DOHH2 (cell line): ENCODE results near the gene DOCK1.

Experiments used
- H3F3A ChIP-seq: fragments of 200-600 bp; sonication (generic), shearing (Covaris generic); 2 replicates; pipeline ENCODE4 v1.6.0; 2016; ENCODE audit warnings: antibody characterized with exemption, mild to moderate bottlenecking; ENCODE audit not compliant: control insufficient read depth, insufficient read depth
- H3K27ac ChIP-seq: fragments of 200-600 bp; sonication (generic); 2 replicates; pipeline ENCODE4 v1.5.1; 2014; ENCODE audit warnings: low read depth, mild to moderate bottlenecking, low read length, moderate library complexity
- H3K27me3 ChIP-seq: fragments of 200-600 bp; sonication (generic); 2 replicates; pipeline ENCODE4 v1.6.1; 2014; ENCODE audit warnings: mild to moderate bottlenecking, low read length, mixed read lengths; ENCODE audit not compliant: control insufficient read depth
- H3K36me3 ChIP-seq: fragments of 200-600 bp; sonication (generic); 2 replicates; pipeline ENCODE4 v1.6.1; 2014; ENCODE audit warnings: mild to moderate bottlenecking, low read length, moderate library complexity, mixed read lengths; ENCODE audit not compliant: control insufficient read depth
- H3K4me1 ChIP-seq: fragments of 200-600 bp; sonication (generic); 2 replicates; pipeline ENCODE4 v1.6.1; 2014; ENCODE audit warnings: mild to moderate bottlenecking, low read length, mixed read lengths; ENCODE audit not compliant: control insufficient read depth
- H3K4me2 ChIP-seq: fragments of 200-600 bp; sonication (generic); 2 replicates; pipeline ENCODE4 v1.6.0; 2014; ENCODE audit warnings: mild to moderate bottlenecking, low read length, moderate library complexity
- H3K4me3 ChIP-seq: fragments of 200-600 bp; sonication (generic); 2 replicates; pipeline ENCODE4 v1.5.1; 2014; ENCODE audit warnings: mild to moderate bottlenecking, low read length, mixed read lengths
- H3K79me2 ChIP-seq: fragments of 200-600 bp; sonication (generic); 2 replicates; pipeline ENCODE4 v1.6.1; 2014; ENCODE audit warnings: mild to moderate bottlenecking, low read length, mixed read lengths; ENCODE audit not compliant: control insufficient read depth
- H3K9me2 ChIP-seq: fragments of 200-600 bp; sonication (generic); replicated peaks from 2 replicates; pipeline ENCODE4 v1.6.1; 2014; ENCODE audit warnings: mild to moderate bottlenecking, low read length, mixed read lengths; ENCODE audit not compliant: control insufficient read depth
- H3K9me3 ChIP-seq: fragments of 200-600 bp; sonication (generic); 2 replicates; pipeline ENCODE4 v1.6.1; 2014; ENCODE audit warnings: antibody characterized with exemption, low read length, mixed read lengths; ENCODE audit not compliant: control insufficient read depth, insufficient read depth
- H4K20me1 ChIP-seq: fragments of 200-600 bp; sonication (generic); 2 replicates; pipeline ENCODE4 v1.6.0; 2014; ENCODE audit warnings: low read depth, mild to moderate bottlenecking, antibody characterized with exemption, low read length, moderate library complexity; ENCODE audit not compliant: control insufficient read depth, insufficient read depth
- EZH2phosphoT487 ChIP-seq: fragments of 200-600 bp; sonication (generic); IDR thresholded peaks from 2 replicates; pipeline ENCODE4 v1.6.1; 2017; ENCODE audit warnings: borderline replicate concordance, mild to moderate bottlenecking, antibody characterized with exemption, low read length, moderate library complexity, mixed read lengths
- TF ChIP-seq, protein P1 (sequence below): fragments of 200-600 bp; sonication (generic); IDR thresholded peaks from one replicate; pipeline ENCODE4 v1.5.1; 2014; ENCODE audit warnings: antibody characterized with exemption, mild to moderate bottlenecking, low read depth, low read length; ENCODE audit not compliant: poor library complexity, severe bottlenecking

The DOCK1 gene

DNA sequence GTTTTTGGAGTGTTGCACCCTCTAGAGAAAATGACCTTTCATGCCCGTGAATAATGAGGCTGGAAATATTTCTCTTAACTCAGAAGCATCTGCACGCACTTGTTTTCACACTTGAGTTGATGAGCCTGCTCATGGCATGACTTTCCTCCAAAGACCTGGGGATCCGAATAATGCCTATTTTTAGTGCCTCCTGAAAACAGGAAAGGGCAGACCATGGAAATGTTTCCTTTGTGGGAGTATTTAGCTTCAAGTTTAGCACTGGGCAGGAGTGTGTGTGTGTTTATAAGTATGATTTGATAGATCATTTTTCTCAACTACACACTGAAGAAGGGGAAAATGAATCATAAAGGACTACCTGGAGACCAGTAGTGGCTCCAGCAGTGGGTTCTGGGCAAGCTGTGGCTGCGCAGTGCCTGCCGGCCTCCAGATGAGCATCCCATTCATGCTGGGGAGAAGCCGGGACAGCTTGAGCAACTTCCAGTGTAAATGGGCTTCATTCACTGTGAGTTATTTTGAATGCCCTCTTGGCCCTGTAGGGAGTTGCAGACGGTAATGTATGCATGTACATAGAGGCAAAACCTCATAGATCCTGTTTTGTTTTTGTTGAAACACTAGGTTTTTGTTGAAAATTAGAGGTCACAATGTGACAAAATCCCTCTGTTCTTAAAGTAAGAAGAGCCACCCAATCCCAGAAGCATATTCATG lies 408.9 kb downstream of the DOCK1 start:
- no peaks in the 10 kb centered on the region for H3K79me2 ChIP-seq

DNA sequence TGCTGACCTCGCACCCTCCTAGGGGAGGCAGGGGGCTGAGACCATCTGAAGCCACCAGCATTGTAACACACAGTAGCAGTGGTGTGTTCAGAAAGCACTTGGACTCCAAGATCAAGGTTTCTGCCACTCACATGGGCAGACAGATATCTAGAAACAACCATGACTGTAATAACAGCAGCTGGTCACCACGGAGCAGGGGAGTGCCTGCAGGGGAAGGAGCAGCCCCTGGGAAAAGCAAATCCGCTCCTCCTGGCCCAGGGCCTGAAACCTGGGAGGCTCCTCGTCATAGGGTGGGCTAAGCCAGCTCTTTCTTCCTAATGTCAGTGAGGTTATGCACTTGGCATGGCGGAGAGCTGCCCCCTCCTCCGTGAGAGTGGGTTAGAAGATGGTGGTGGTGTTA lies 409.6 kb downstream of the DOCK1 start:
- Histone ChIP-seq H3K9me3 (no peaks in the 10 kb centered on the region), H3K79me2 (no peaks in the 10 kb centered on the region), H3F3A (no peaks in the 10 kb centered on the region), H3K36me3 (no peaks in the 10 kb centered on the region), H3K9me2 (no peaks in the 10 kb centered on the region), H3K4me3 (no peak overlapping the region), H3K4me1 (no peaks in the 10 kb centered on the region), H4K20me1 (no peaks in the 10 kb centered on the region), H3K27me3 (no peaks in the 10 kb centered on the region), H3K4me2 (no peak overlapping the region), H3K27ac (no peak overlapping the region)
- TF ChIP-seq EZH2phosphoT487: no peak
- TF ChIP-seq, protein P1, sequence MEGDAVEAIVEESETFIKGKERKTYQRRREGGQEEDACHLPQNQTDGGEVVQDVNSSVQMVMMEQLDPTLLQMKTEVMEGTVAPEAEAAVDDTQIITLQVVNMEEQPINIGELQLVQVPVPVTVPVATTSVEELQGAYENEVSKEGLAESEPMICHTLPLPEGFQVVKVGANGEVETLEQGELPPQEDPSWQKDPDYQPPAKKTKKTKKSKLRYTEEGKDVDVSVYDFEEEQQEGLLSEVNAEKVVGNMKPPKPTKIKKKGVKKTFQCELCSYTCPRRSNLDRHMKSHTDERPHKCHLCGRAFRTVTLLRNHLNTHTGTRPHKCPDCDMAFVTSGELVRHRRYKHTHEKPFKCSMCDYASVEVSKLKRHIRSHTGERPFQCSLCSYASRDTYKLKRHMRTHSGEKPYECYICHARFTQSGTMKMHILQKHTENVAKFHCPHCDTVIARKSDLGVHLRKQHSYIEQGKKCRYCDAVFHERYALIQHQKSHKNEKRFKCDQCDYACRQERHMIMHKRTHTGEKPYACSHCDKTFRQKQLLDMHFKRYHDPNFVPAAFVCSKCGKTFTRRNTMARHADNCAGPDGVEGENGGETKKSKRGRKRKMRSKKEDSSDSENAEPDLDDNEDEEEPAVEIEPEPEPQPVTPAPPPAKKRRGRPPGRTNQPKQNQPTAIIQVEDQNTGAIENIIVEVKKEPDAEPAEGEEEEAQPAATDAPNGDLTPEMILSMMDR: no peak

More for the DNA sequence above, 408.9 kb downstream of the DOCK1 start:
- Histone ChIP-seq H3K4me1 (no peaks in the 10 kb centered on the region), H3K4me2 (no peak overlapping the region), H3K9me2 (no peaks in the 10 kb centered on the region), H3K27ac (no peak overlapping the region), H3K36me3 (no peaks in the 10 kb centered on the region), H3K9me3 (no peaks in the 10 kb centered on the region), H3K27me3 (no peaks in the 10 kb centered on the region), H4K20me1 (no peaks in the 10 kb centered on the region), H3K4me3 (no peak overlapping the region), H3F3A (no peaks in the 10 kb centered on the region)
- TF ChIP-seq EZH2phosphoT487: no peak
- TF ChIP-seq, protein P1: no peak

DNA sequence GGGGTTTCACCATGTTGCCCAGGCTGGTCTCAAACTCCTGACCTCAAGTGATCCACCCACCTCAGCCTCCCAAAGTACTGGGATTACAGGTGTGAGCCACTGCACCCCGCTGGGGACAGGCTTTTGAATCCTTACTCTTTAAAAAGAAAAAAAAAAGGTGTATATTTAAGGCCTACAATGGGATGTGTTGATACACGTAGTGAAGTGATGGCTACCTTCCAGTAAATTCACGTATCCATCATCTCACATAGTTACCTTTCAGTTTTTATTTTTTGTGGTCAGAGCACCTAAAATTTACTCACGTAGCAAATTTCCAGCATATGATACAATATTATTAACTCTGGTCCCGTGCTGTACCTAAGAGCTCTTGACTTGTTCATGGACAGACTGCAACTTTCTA lies 410.7 kb downstream of the DOCK1 start:
- no peaks in the 10 kb centered on the region for H3K4me1 ChIP-seq
- H3K4me3 ChIP-seq: no peak overlapping the region
- no peaks in the 10 kb centered on the region for H3K79me2 ChIP-seq
- H3K36me3 ChIP-seq: no peaks in the 10 kb centered on the region
- H3F3A ChIP-seq: no peaks in the 10 kb centered on the region
- H4K20me1 ChIP-seq: no peaks in the 10 kb centered on the region
- no peaks in the 10 kb centered on the region for H3K9me2 ChIP-seq
- TF ChIP-seq EZH2phosphoT487: no peak
- TF ChIP-seq, protein P1: no peak
- no peaks in the 10 kb centered on the region for H3K27me3 ChIP-seq
- no peaks in the 10 kb centered on the region for H3K9me3 ChIP-seq
- H3K27ac ChIP-seq: no peak overlapping the region
- no peak overlapping the region for H3K4me2 ChIP-seq
